HepG2 (cell line): ENCODE data around the gene CAMK1D.

Source experiments
- ATF7-NPFF ChIP-seq: sonication (generic); formaldehyde crosslinking; IDR thresholded peaks from 2 replicates; pipeline ENCODE4 v1.8.1; 2023; ENCODE audit warnings: mild to moderate bottlenecking, low read depth, missing genetic modification reagents, moderate library complexity
- HDAC2 ChIP-seq: sonication (generic); formaldehyde crosslinking; IDR thresholded peaks from 2 replicates; pipeline ENCODE4 v1.4.0; 2020; ENCODE audit warnings: missing genetic modification reagents
- MAZ ChIP-seq, 2 experiments: sonication (generic) in 1 of 2; formaldehyde crosslinking in 1 of 2; IDR thresholded peaks; 2 replicates each; pipeline versions ENCODE4 v1.5.0 to v1.6.1; 2012 to 2020; ENCODE audit warnings: low read depth in 2 of 2, mild to moderate bottlenecking in 2 of 2, borderline replicate concordance in 1 of 2, improper control_type of control experiment in 1 of 2, low read length in 1 of 2, missing genetic modification reagents in 1 of 2, moderate library complexity in 1 of 2
- MYC ChIP-seq: sonication (generic); formaldehyde crosslinking; IDR thresholded peaks from 2 replicates; pipeline ENCODE4 v1.9.0; 2021; ENCODE audit warnings: missing genetic modification reagents, borderline replicate concordance
- NCOR1 ChIP-seq: fragments of 200-600 bp; sonication (generic); IDR thresholded peaks from 2 replicates; pipeline ENCODE4 v1.7.0; 2017; ENCODE audit warnings: antibody characterized with exemption, low read length, borderline replicate concordance
- POLR2AphosphoS5 ChIP-seq: IDR thresholded peaks from 2 replicates; pipeline ENCODE4 v1.6.1; 2012; ENCODE audit warnings: low read depth, low read length
- POLR2G ChIP-seq: fragments of 200-400 bp; formaldehyde crosslinking; IDR thresholded peaks from 2 replicates; pipeline ENCODE4 v1.6.1; 2018; ENCODE audit warnings: mild to moderate bottlenecking, low read depth, low read length, moderate library complexity
- ZBTB1 ChIP-seq: sonication (generic); formaldehyde crosslinking; IDR thresholded peaks from 2 replicates; pipeline ENCODE4 v1.4.0; 2020; ENCODE audit warnings: missing genetic modification reagents, borderline replicate concordance
- ZC3H4 ChIP-seq: sonication (generic); formaldehyde crosslinking; IDR thresholded peaks from 2 replicates; pipeline ENCODE4 v1.4.0; 2020; ENCODE audit warnings: missing genetic modification reagents, borderline replicate concordance
- ZNF530 ChIP-seq: sonication (generic); formaldehyde crosslinking; IDR thresholded peaks from 2 replicates; pipeline ENCODE4 v1.5.0; 2020; ENCODE audit warnings: low read depth, mild to moderate bottlenecking, missing genetic modification reagents
- ZNF614 ChIP-seq: IDR thresholded peaks from 2 replicates; pipeline ENCODE4 v1.6.1; 2018; ENCODE audit warnings: missing biosample characterization, missing genetic modification reagents, inconsistent platforms, borderline replicate concordance
- TF ChIP-seq, protein P1 (sequence below): sonication (generic); formaldehyde crosslinking; IDR thresholded peaks from 2 replicates; pipeline ENCODE4 v1.5.0; 2020; ENCODE audit warnings: mild to moderate bottlenecking, missing genetic modification reagents, moderate library complexity
- TF ChIP-seq, protein P2 (sequence below): sonication (generic); formaldehyde crosslinking; IDR thresholded peaks from 2 replicates; pipeline ENCODE4 v1.4.0; 2020; ENCODE audit warnings: missing genetic modification reagents, low read depth, mild to moderate bottlenecking, borderline replicate concordance
- TF ChIP-seq, protein P3 (sequence below): sonication (generic); formaldehyde crosslinking; IDR thresholded peaks from 2 replicates; pipeline ENCODE4 v1.4.0; 2020; ENCODE audit warnings: missing genetic modification reagents

DNA sequence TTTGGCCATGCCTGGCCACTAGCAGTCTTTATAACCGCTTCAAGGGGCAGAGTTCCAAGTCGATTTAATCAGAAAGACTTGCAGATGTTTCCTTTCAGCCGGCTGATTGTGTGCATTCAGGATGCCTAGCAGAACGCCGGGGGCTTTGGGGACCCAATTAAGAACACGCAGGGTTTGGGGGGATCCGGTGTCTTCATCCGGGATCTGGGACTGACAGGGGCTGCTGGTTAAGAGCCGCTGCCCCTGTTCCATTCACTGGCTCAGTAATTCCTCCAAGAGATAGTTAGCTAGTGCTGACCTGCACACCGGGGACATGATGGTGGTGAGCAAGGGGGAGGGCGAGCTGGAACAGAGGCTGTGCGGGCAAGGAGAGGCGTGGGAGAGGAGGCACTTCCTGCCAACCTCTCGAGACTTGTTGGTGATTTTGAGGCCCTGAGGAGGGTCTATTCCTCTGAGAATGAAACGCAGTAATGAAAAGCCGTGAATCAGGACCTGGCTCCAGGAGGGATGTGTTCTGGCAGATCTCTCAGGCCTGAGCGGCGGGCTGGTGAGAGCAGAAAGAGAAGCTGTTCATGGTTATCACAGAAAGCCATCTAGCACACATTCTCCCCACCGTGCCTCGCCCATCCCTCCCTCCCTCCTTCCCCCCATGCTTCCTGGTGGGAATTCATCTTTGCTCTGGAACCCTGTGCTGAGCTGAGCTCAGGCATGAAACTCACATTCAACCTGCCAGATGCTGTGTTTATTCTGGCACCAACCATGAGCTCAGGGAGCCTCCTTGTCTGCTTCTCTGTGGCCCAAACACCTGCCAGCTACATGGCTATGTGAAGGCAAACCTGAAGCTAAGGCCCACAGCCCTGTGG is 500.2 kb downstream of the CAMK1D start:
- TF ChIP-seq MYC (CRISPR knock-in tag) (no peak), ATF7-NPFF (CRISPR knock-in tag) (no peak), HDAC2 (no peak), NCOR1 (no peak), ZNF614 (CRISPR knock-in tag) (no peak), POLR2G (no peak), MAZ (IDR thresholded peaks at IDR 0.05; ENCODE audit: borderline replicate concordance, low read depth, low read length) (no peak), MAZ (CRISPR knock-in tag; IDR thresholded peaks at IDR 0.05; ENCODE audit: low read depth) (no peak), ZC3H4 (CRISPR knock-in tag) (no peak), ZBTB1 (no peak), POLR2AphosphoS5 (no peak), ZNF530 (CRISPR knock-in tag) (no peak)
- TF ChIP-seq, protein P1, sequence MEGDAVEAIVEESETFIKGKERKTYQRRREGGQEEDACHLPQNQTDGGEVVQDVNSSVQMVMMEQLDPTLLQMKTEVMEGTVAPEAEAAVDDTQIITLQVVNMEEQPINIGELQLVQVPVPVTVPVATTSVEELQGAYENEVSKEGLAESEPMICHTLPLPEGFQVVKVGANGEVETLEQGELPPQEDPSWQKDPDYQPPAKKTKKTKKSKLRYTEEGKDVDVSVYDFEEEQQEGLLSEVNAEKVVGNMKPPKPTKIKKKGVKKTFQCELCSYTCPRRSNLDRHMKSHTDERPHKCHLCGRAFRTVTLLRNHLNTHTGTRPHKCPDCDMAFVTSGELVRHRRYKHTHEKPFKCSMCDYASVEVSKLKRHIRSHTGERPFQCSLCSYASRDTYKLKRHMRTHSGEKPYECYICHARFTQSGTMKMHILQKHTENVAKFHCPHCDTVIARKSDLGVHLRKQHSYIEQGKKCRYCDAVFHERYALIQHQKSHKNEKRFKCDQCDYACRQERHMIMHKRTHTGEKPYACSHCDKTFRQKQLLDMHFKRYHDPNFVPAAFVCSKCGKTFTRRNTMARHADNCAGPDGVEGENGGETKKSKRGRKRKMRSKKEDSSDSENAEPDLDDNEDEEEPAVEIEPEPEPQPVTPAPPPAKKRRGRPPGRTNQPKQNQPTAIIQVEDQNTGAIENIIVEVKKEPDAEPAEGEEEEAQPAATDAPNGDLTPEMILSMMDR (CRISPR knock-in tag) = no peak
- TF ChIP-seq, protein P2, sequence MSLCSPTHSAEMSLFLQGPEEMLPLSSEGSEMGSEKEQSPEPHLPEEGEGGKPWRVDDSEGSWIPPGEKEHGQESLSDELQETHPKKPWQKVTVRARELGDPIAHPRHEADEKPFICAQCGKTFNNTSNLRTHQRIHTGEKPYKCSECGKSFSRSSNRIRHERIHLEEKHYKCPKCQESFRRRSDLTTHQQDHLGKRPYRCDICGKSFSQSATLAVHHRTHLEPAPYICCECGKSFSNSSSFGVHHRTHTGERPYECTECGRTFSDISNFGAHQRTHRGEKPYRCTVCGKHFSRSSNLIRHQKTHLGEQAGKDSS (CRISPR knock-in tag) = no peak
- TF ChIP-seq, protein P3, sequence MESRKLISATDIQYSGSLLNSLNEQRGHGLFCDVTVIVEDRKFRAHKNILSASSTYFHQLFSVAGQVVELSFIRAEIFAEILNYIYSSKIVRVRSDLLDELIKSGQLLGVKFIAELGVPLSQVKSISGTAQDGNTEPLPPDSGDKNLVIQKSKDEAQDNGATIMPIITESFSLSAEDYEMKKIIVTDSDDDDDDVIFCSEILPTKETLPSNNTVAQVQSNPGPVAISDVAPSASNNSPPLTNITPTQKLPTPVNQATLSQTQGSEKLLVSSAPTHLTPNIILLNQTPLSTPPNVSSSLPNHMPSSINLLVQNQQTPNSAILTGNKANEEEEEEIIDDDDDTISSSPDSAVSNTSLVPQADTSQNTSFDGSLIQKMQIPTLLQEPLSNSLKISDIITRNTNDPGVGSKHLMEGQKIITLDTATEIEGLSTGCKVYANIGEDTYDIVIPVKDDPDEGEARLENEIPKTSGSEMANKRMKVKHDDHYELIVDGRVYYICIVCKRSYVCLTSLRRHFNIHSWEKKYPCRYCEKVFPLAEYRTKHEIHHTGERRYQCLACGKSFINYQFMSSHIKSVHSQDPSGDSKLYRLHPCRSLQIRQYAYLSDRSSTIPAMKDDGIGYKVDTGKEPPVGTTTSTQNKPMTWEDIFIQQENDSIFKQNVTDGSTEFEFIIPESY (CRISPR knock-in tag) = no peak
